Activated T-cell treated with anti-CD3 and anti-CD28 coated beads for 48 hours (primary cell): Measurements from ENCODE around the gene ZBTB49.

Source experiments
- DNase-seq: peaks from one replicate; pipeline ENCODE4 v3.0.0-alpha.2; 2020; ENCODE audit warnings: low read depth

Gene ZBTB49

GRCh38 chr4:4358093-4358854 is 68.2 kb downstream of the ZBTB49 start:
- no peak for DNase-seq

- DNase-seq, result no peak
These were observed 71.8 kb downstream of the ZBTB49 start for GRCh38 chr4:4361883-4362282.

- no peak for DNase-seq
These were observed 73.1 kb downstream of the ZBTB49 start for GRCh38 chr4:4362991-4363697.

GRCh38 chr4:4364061-4364460 is 74.0 kb downstream of the ZBTB49 start:
- no peak for DNase-seq

- no peak for DNase-seq
These were observed 74.6 kb downstream of the ZBTB49 start for GRCh38 chr4:4364486-4365208.

- no peak for DNase-seq
These were observed 78.9 kb downstream of the ZBTB49 start for GRCh38 chr4:4368809-4369580.
